Hepatocyte (in vitro differentiated cells): ENCODE results near the gene PIK3CG.

Experiments
- EZH2 ChIP-seq: fragments of 200-600 bp; sonication (generic); IDR thresholded peaks from 2 replicates; pipeline ENCODE4 v1.6.1; 2016; ENCODE audit warnings: antibody characterized with exemption, mild to moderate bottlenecking, borderline replicate concordance
- TF ChIP-seq, protein P1 (sequence below): fragments of 200-600 bp; sonication (generic); IDR thresholded peaks from 2 replicates; pipeline ENCODE4 v1.5.1; 2016; ENCODE audit warnings: antibody characterized with exemption, mild to moderate bottlenecking; ENCODE audit not compliant: poor library complexity

DNA sequence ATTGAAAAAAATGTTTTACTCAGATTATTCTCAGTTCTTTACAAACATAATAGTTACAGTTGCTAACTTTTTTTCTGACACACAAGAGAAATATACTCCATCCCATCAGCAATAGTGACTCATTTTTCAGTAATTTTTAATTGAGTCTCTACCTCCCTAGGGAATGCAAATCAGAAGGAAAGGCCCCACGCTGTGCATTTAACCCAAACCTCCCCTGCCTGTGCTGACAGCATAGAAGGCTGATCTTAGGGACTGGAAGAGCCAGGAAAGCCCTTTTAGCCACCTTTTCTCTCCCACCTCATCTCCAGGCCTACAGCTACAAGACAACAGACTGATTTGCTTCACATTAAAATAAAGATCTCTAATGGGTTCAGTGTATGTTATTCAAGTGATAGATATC, 24.7 kb upstream of the PIK3CG start:
- TF ChIP-seq, protein P1, sequence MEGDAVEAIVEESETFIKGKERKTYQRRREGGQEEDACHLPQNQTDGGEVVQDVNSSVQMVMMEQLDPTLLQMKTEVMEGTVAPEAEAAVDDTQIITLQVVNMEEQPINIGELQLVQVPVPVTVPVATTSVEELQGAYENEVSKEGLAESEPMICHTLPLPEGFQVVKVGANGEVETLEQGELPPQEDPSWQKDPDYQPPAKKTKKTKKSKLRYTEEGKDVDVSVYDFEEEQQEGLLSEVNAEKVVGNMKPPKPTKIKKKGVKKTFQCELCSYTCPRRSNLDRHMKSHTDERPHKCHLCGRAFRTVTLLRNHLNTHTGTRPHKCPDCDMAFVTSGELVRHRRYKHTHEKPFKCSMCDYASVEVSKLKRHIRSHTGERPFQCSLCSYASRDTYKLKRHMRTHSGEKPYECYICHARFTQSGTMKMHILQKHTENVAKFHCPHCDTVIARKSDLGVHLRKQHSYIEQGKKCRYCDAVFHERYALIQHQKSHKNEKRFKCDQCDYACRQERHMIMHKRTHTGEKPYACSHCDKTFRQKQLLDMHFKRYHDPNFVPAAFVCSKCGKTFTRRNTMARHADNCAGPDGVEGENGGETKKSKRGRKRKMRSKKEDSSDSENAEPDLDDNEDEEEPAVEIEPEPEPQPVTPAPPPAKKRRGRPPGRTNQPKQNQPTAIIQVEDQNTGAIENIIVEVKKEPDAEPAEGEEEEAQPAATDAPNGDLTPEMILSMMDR, result no peak
- TF ChIP-seq EZH2, result no peak
